ENCODE results near the gene GABRB3.
"Not testable (repeated sequence)": the region's sequence is repeated elsewhere in the genome, so short reads cannot be mapped to it uniquely, and the experiment has no call there.

The GABRB3 gene

GRCh38 chr15:26721232-26721967 is 51.5 kb downstream of the GABRB3 start:
- DNase-seq (ENCODE audit: low spot score): no peak
- no peak for TF ChIP-seq CTCF (IDR thresholded peaks at IDR 0.05; ENCODE audit: extremely low read depth, missing control alignments)

- no peak for TF ChIP-seq CTCF (IDR thresholded peaks at IDR 0.05; ENCODE audit: extremely low read depth, missing control alignments)
- DNase-seq (ENCODE audit: low spot score): no peak
Measured at GRCh38 chr15:26720546-26720945, 52.3 kb downstream of the GABRB3 start.

- DNase-seq (ENCODE audit: low spot score): not testable (repeated sequence)
Measured at GRCh38 chr15:26719866-26720265, 53.0 kb downstream of the GABRB3 start.

- no peak for DNase-seq (ENCODE audit: low spot score)
- no peak for TF ChIP-seq CTCF (IDR thresholded peaks at IDR 0.05; ENCODE audit: extremely low read depth, missing control alignments)
Measured at GRCh38 chr15:26716069-26716468, 56.8 kb downstream of the GABRB3 start.

- TF ChIP-seq CTCF (IDR thresholded peaks at IDR 0.05; ENCODE audit: extremely low read depth, missing control alignments): no peak
- no peak for DNase-seq (ENCODE audit: low spot score)
Measured at GRCh38 chr15:26713498-26713897, 59.4 kb downstream of the GABRB3 start.

GRCh38 chr15:26712335-26712734 is 60.5 kb downstream of the GABRB3 start:
- TF ChIP-seq CTCF (IDR thresholded peaks at IDR 0.05; ENCODE audit: extremely low read depth, missing control alignments): no peak

GRCh38 chr15:26711445-26711844 is 61.4 kb downstream of the GABRB3 start:
- TF ChIP-seq CTCF (IDR thresholded peaks at IDR 0.05; ENCODE audit: extremely low read depth, missing control alignments): no peak
- no peak for DNase-seq (ENCODE audit: low spot score)

More at GRCh38 chr15:26712335-26712734, 60.5 kb downstream of the GABRB3 start:
- no peak for DNase-seq (ENCODE audit: low spot score)

GRCh38 chr15:26702381-26702780 is 70.5 kb downstream of the GABRB3 start:
- no peak for TF ChIP-seq CTCF (IDR thresholded peaks at IDR 0.05; ENCODE audit: extremely low read depth, missing control alignments)
- no peak for DNase-seq (ENCODE audit: low spot score)
